GM18909 (cell line): ENCODE measurements around the gene CSNK2B.

ENCODE experiments used
- ATAC-seq: cut with Tn5 transposase; IDR thresholded peaks from one replicate; pipeline ENCODE4 v1.9.1; 2021; ENCODE audit warnings: mild to moderate bottlenecking; ENCODE audit not compliant: unreplicated experiment, poor library complexity

CSNK2B gene

GRCh38 chr6:31665501-31666336 is at the start of gene CSNK2B:
CSNK2B (plus strand) TSS chr6:31666080; CDS start chr6:31666832, 752 bp downstream.
- ATAC-seq, result peak; percentile 79

DNA sequence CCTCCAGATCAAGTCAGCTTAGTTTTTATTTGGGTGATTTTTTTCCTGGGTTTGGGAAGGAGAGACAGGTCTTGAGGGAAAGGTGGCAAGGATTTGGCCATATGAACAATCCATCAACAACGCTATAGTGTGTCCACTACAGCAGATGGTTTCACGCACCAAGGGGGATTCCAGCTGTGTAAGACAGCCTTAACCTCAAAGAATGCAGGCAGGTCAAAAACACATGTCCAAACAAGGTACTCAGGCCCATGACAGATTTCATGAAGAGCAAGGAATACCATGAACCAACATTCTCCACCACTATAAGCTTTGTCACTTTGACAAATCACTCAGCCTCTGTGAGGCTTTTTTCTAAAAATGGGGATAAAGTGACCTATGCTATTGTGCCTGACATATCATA is 48.9 kb upstream of the CSNK2B start:
- no peak for ATAC-seq

DNA sequence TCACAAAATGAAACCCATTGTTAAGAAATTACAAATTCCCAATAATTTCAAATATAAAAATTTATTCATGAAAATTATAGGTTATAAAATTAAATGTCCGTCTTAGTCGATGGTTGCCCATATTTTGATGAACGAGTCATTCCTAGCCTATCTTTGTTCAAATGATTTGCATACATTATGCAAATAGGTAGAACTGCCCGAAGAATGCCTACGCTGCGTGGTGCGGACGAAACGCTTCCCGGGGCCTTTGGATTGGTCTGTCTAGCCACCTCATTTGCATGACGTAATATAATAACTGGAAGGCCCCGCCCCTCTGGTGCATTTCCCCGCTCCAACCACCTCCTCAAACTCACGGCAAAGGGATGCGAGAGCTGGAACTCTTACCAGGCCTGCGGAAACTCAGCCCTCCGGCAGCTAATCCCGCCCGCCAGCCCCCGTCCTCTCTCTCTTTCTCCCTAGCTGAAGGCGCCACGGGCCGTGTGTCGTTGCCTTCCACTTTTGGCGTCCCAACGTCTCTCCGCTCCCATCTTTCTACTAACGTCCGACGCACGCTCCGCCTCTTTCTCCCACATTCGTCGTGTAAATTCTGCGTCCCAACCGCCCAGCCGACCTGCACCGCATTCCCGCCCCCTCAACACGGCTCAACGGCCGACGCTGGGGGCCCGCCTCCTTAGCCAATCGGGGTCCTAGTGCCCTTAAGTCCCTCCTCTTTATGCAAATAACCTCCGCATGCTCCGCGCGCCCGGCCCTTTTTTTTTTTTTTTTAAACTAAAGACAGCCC is 45.9 kb upstream of the CSNK2B start:
- peak; percentile 82 for ATAC-seq

GRCh38 chr6:31620586-31621319 is 45.1 kb upstream of the CSNK2B start, which contains the start of gene PRRC2A:
PRRC2A (plus strand) TSS chr6:31620715; CDS start chr6:31622790, 2,075 bp downstream.
- peak; percentile 43 for ATAC-seq

DNA sequence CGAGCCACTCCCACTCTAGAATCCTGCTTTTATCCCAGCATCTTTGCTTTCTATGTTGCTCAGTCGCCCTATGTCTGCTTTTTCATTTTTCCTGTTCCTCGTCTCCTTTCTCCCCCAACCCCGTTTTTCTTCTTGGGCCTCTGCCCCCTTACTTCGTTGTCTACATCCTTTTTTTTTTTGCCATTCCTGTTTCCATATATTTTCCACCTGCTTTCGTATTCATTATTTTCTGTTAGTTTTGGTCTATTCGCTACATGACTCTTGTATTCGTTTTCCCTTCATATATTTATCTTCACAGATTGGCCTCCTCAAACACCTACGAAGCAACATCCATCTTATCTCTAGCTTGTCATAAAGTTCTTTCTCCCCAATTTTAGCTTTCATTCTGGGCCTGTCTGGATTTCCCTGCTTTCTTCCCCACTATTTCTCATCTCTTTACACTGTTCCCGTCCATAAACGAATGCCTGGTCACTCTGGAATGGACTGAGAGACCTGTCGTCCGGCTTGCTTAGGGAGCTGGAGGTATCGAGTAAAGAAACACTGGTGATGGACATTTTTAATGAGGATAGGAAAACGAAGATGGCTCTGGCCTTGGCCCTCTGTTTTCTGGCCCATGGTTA is 44.5 kb upstream of the CSNK2B start:
- no peak for ATAC-seq

GRCh38 chr6:31621991-31622390 is 43.9 kb upstream of the CSNK2B start:
- no peak for ATAC-seq

GRCh38 chr6:31622684-31623091 is 43.2 kb upstream of the CSNK2B start:
- ATAC-seq, result no peak

- no peak for ATAC-seq
Observed at GRCh38 chr6:31624070-31624469, 41.8 kb upstream of the CSNK2B start.

DNA sequence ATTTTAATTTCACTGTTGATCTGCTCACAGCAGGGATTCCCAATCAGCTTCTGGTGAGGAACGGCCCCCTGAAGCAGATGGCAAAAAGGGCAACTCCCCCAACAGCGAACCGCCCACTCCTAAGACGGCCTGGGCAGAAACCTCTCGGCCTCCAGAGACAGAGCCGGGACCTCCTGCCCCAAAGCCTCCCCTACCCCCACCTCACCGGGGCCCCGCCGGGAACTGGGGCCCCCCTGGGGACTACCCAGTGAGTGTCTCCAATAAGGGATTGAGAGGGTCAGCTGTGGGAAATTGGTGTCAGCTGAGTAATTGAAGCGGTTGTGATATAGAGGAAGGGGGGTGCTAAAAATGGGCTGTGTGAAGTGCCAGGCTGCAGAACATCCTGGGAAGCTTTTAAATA is 38.9 kb upstream of the CSNK2B start:
- no peak for ATAC-seq

GRCh38 chr6:31627690-31628287 is 38.1 kb upstream of the CSNK2B start:
- no peak for ATAC-seq

- no peak for ATAC-seq
Observed at GRCh38 chr6:31629014-31629413, 36.9 kb upstream of the CSNK2B start.

DNA sequence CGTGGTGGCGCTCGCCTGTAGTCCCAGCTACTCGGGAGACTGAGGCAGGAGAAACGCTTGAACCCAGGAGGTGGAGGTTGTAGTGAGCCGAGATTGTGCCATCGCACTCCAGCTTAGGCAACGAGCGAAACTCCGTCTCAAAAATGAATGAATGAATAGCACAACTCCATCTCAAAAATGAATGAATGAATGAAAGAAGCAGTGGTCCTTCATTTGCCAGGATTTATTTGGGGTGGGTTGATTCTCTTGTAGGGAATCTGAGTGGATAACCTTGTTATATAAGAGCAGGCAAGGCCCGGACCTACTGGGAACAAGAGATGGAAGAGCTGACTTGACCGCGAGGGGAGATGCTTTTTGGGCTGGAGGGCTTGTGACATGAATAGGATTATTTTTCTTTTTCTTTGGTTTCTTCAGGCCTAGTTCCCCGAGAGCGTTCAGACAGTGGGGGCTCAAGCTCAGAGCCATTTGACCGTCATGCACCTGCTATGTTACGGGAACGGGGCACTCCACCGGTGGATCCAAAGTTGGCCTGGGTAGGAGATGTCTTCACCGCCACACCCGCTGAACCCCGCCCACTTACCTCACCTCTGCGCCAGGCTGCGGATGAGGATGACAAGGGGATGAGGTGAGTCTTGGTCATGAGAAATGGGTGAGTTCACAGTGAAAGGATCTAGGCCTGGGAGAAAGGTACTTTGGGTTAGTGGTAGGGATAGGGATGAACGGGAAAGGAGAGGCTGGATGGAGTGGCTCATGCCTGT is 35.5 kb upstream of the CSNK2B start:
- no peak for ATAC-seq

- no peak for ATAC-seq
Observed at GRCh38 chr6:31631209-31631608, 34.7 kb upstream of the CSNK2B start.

DNA sequence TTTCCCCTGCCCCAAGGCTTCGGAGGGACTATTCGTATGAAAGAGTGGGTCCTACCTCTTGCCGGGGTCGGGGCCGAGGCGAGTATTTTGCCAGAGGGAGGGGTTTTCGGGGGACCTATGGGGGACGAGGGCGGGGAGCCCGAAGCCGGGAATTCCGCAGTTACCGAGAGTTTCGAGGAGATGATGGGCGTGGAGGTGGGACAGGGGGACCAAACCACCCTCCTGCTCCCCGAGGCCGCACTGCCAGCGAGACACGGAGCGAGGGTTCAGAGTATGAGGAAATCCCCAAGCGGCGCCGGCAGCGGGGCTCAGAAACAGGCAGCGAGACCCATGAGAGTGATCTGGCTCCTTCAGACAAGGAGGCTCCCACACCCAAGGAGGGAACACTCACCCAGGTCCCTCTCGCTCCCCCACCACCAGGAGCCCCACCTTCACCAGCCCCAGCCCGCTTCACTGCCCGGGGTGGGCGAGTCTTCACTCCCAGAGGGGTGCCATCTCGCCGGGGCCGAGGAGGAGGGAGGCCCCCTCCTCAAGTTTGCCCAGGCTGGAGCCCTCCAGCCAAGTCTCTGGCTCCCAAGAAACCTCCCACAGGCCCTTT is 34.1 kb upstream of the CSNK2B start:
- no peak for ATAC-seq

DNA sequence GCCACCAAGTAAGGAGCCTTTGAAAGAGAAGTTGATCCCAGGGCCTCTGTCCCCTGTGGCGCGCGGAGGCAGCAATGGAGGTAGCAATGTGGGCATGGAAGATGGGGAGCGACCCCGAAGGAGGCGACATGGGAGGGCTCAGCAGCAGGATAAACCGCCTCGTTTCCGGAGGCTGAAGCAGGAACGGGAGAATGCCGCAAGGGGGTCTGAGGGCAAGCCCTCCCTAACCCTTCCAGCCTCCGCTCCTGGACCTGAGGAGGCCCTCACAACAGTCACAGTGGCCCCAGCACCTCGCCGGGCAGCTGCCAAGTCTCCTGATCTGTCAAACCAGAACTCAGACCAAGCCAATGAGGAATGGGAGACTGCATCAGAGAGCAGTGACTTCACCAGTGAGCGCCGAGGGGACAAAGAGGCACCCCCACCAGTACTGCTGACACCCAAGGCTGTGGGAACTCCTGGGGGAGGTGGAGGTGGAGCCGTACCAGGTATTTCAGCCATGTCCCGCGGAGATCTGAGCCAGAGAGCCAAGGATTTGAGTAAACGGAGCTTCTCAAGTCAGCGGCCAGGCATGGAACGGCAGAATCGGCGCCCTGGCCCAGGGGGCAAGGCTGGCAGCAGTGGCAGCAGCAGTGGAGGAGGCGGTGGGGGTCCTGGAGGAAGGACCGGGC is 33.5 kb upstream of the CSNK2B start:
- ATAC-seq, result no peak

DNA sequence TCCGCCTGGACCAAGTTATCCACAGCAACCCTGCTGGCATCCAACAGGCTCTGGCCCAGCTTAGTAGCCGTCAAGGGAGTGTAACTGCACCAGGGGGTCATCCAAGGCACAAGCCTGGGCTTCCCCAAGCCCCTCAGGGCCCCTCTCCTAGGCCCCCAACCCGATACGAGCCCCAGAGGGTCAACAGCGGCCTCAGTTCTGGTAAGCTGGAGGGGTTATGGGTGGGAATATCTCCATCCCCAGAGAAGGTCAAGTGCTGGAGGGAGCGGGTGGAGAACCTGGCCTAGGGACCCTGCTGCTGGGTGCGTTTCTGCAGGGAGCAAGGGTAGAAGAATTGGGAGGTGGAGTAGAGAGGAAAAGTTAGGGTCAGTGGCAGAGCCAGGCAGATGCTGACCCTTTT is 32.4 kb upstream of the CSNK2B start:
- no peak for ATAC-seq

DNA sequence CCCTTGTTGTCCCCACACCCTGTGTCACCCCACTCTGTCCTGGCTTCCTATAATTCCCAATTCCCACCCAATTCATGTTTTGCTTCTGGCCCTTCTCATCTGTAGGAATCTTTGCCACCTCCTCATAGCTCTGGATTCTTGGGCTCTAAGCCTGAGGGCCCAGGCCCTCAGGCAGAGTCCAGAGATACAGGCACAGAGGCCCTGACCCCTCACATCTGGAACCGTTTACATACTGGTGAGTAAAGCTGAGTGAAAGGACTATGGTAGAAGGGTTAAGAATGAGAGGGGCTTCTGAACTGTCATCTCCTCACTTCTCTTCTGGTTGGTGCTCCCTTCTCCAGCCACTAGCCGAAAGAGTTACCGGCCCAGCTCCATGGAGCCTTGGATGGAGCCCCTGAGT is 31.7 kb upstream of the CSNK2B start:
- no peak for ATAC-seq

DNA sequence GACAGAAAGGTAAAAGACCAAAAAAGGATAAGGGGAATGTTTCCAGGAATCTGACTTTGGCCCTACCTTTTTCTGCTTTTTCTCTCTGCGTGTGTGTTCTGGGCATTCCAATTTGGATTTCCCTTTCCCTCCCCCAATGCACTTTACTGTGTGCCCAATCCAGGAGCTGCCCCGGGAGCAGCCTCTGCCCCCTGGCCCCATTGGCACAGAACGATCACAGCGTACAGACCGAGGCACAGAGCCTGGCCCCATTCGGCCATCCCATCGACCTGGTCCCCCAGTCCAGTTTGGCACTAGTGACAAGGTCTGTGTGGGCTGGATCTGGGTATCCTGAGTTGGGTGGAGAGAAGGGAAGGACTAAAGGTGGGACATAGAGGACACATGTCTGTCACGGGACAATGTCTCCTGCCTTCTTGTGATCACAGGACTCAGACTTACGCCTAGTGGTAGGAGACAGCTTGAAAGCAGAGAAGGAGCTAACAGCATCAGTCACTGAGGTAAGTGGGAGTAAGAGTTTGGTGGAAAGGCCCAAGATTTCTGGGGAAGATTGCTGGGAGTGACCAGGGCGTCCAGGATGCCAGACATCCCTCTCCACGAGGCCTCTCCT is 30.8 kb upstream of the CSNK2B start:
- ATAC-seq, result no peak
